Left ventricle myocardium inferior (tissue), 1 donor: ENCODE measurements around the gene NPPB. TPM values are rescaled to one million over a fixed set of nuclear protein-coding genes. Genes with fewer than 3 reads are reported as not detected.
"Not testable (repeated sequence)": the region's sequence is repeated elsewhere in the genome, so short reads cannot be mapped to it uniquely, and the experiment has no call there.

Source experiments
- DNase-seq: peaks from one replicate; pipeline ENCODE4 v3.0.0-alpha.2; 2020
- H3K27ac ChIP-seq: fragments of 200-600 bp; replicated peaks from 2 replicates; pipeline ENCODE4 v1.8.0; 2021
- H3K27me3 ChIP-seq: fragments of 200-600 bp; 2 replicates; pipeline ENCODE4 v1.8.0; 2021; ENCODE audit warnings: low read depth
- H3K36me3 ChIP-seq: fragments of 200-600 bp; 2 replicates; pipeline ENCODE4 v1.8.0; 2021
- H3K4me1 ChIP-seq: fragments of 200-600 bp; 2 replicates; pipeline ENCODE4 v1.8.0; 2021
- H3K4me3 ChIP-seq: fragments of 200-600 bp; 2 replicates; pipeline ENCODE4 v1.8.0; 2021; ENCODE audit warnings: mild to moderate bottlenecking, moderate library complexity
- H3K9me3 ChIP-seq: fragments of 200-600 bp; replicated peaks from 2 replicates; pipeline ENCODE4 v1.8.0; 2021
- CTCF ChIP-seq: fragments of 200-600 bp; IDR thresholded peaks from 2 replicates; pipeline ENCODE4 v1.8.0; 2021; ENCODE audit warnings: antibody characterized with exemption, mild to moderate bottlenecking, borderline replicate concordance
- intact Hi-C: fragments of 100-400 bp; cut with micrococcal nuclease; formaldehyde crosslinking; loops from one replicate; pipeline ENCODE4 v1.11.0; 2022
- long read RNA-seq: library from polyadenylated mRNA; unstranded; transcript quantifications from one replicate; pipeline ENCODE4 v2.0.0, GENCODE V29; 2021
- total RNA-seq: library from RNA; stranded (reverse); fragmentation: NEBNext Ultra II Directional; extraction: Animal tissue kit (Norgen Biotek cat#: 25700); gene quantifications from one replicate; pipeline ENCODE4 v1.2.1, GENCODE V29; 2021
- donor health status: DM: no; HTN: yes; CAD: no; lungs with severe emphysema.

The NPPB gene
- 119 TPM for total RNA-seq
- long read RNA-seq, transcript NPPB-201 (3 exons, 694 nt): major isoform, 57 of 59 reads
- long read RNA-seq, partial matches to known transcripts: 1 of 59 reads
- long read RNA-seq, other reads (novel, unspliced or antisense): 1 of 59 reads

- H3K9me3 ChIP-seq: no peaks in the 10 kb centered on the region
- no peaks in the 10 kb centered on the region for H3K36me3 ChIP-seq
- TF ChIP-seq CTCF: no peak
- peak within 1 kb of the TSS; percentile 3 for H3K4me3 ChIP-seq
- no peak within 1 kb of the TSS for H3K27ac ChIP-seq
- H3K4me1 ChIP-seq: peaks cover 6% of the 10 kb centered on the region
- no peak for DNase-seq
- intact Hi-C loops: no loop called here
- peaks cover 88% of the 10 kb centered on the region for H3K27me3 ChIP-seq
Measured at GRCh38 chr1:11858613-11858967, at the start of gene NPPB. NPPB (minus strand) TSS chr1:11858945; CDS start chr1:11858833, 112 bp downstream.

- Histone ChIP-seq H3K9me3 (no peaks in the 10 kb centered on the region), H3K27me3 (no peaks in the 10 kb centered on the region), H3K4me3 (peak overlapping the region; percentile 75), H3K36me3 (no peaks in the 10 kb centered on the region), H3K27ac (peak overlapping the region; percentile 92), H3K4me1 (peaks cover 19% of the 10 kb centered on the region)
- TF ChIP-seq CTCF: no peak
- intact Hi-C loops: no loop called here
- no peak for DNase-seq
Measured at GRCh38 chr1:11908095-11908675, 49.4 kb upstream of the NPPB start.

- peak; percentile 89 for DNase-seq
- H3K36me3 ChIP-seq: no peaks in the 10 kb centered on the region
- intact Hi-C loops: no loop called here
- H3K4me3 ChIP-seq: peak overlapping the region; percentile 75
- H3K27ac ChIP-seq: peak overlapping the region; percentile 92
- H3K4me1 ChIP-seq: peaks cover 19% of the 10 kb centered on the region
- H3K27me3 ChIP-seq: no peaks in the 10 kb centered on the region
- H3K9me3 ChIP-seq: no peaks in the 10 kb centered on the region
- peak; percentile 87 for TF ChIP-seq CTCF
Measured at GRCh38 chr1:11907275-11908094, 48.7 kb upstream of the NPPB start.

- no peak for TF ChIP-seq CTCF
Measured at GRCh38 chr1:11906870-11907269, 48.1 kb upstream of the NPPB start.

GRCh38 chr1:11904978-11905377, 46.2 kb upstream of the NPPB start:
- H3K9me3 ChIP-seq: no peaks in the 10 kb centered on the region
- no peak overlapping the region for H3K4me3 ChIP-seq
- H3K36me3 ChIP-seq: no peaks in the 10 kb centered on the region
- peaks cover 19% of the 10 kb centered on the region for H3K4me1 ChIP-seq
- H3K27ac ChIP-seq: no peak overlapping the region
- DNase-seq: no peak
- intact Hi-C loops: no loop called here
- TF ChIP-seq CTCF: no peak
- peaks cover 15% of the 10 kb centered on the region for H3K27me3 ChIP-seq

More at GRCh38 chr1:11906870-11907269, 48.1 kb upstream of the NPPB start:
- Histone ChIP-seq H3K36me3 (no peaks in the 10 kb centered on the region), H3K4me1 (peaks cover 19% of the 10 kb centered on the region), H3K9me3 (no peaks in the 10 kb centered on the region), H3K27me3 (no peaks in the 10 kb centered on the region), H3K4me3 (no peak overlapping the region), H3K27ac (no peak overlapping the region)
- DNase-seq: no peak
- intact Hi-C loops: no loop called here

- H3K36me3 ChIP-seq, H3K9me3 ChIP-seq, H3K4me3 ChIP-seq, H3K27ac ChIP-seq, intact Hi-C loops, DNase-seq: not testable (repeated sequence)
- H3K27me3 ChIP-seq: peaks cover 23% of the 10 kb centered on the region
- peaks cover 14% of the 10 kb centered on the region for H3K4me1 ChIP-seq
Measured at GRCh38 chr1:11904156-11904555, 45.4 kb upstream of the NPPB start.
